Measurements from ENCODE around the gene SYNM. TPM values are rescaled to one million over a fixed set of nuclear protein-coding genes. Genes with fewer than 3 reads are reported as not detected.

SYNM gene
- total RNA-seq, 2 experiments from 2014 or later, result 0.11 TPM

- no peak for DNase-seq
- intact Hi-C loops (cut with DNase I, micrococcal nuclease), result no loop called here
- H3K27me3 Mint-ChIP-seq, result no peaks in the 10 kb centered on the region
- Histone ChIP-seq H3K9me3 (ENCODE audit: control insufficient read depth in 1 of 2, insufficient read depth in 1 of 2, low read length in 2 of 2) (peaks cover 0 to 3% of the 10 kb centered on the region in 2 experiments), H3K4me3 (ENCODE audit: low read length) (no peak overlapping the region), H3K27me3 (ENCODE audit: control insufficient read depth in 1 of 2, insufficient read depth in 2 of 2, low read length in 2 of 2) (no peaks in the 10 kb centered on the region), H3K4me1 (ENCODE audit: insufficient read depth, low read length) (no peaks in the 10 kb centered on the region), H3K36me3 (ENCODE audit: insufficient read depth, low read length) (no peaks in the 10 kb centered on the region), H3K27ac (ENCODE audit: low read depth in 1 of 2, low read length in 2 of 2) (no peak overlapping the region)
- H3K4me1 Mint-ChIP-seq (ENCODE audit: low read depth), result no peaks in the 10 kb centered on the region
- TF ChIP-seq CTCF (IDR thresholded peaks at IDR 0.05), result no peak
- no peak overlapping the region for H3K27ac Mint-ChIP-seq
- H3K9me3 Mint-ChIP-seq, result no peaks in the 10 kb centered on the region
- ChIA-PET CTCF (no interaction called here), POLR2A (no interaction called here)
- no peak overlapping the region for H3K4me3 Mint-ChIP-seq
- no peaks in the 10 kb centered on the region for H3K36me3 Mint-ChIP-seq (ENCODE audit: low read depth)
- ATAC-seq (ENCODE audit: poor library complexity), result no peak
Measured at GRCh38 chr15:99126930-99127329, 22.1 kb downstream of the SYNM start.

GRCh38 chr15:99127773-99128172, 22.9 kb downstream of the SYNM start:
- DNase-seq (no peak), ATAC-seq (ENCODE audit: poor library complexity) (no peak)
- Mint-ChIP-seq H3K9me3 (no peaks in the 10 kb centered on the region), H3K27me3 (no peaks in the 10 kb centered on the region), H3K4me1 (ENCODE audit: low read depth) (no peaks in the 10 kb centered on the region), H3K36me3 (ENCODE audit: low read depth) (no peaks in the 10 kb centered on the region), H3K4me3 (no peak overlapping the region), H3K27ac (no peak overlapping the region)
- CTCF ChIA-PET, result no interaction called here
- Histone ChIP-seq H3K27ac (ENCODE audit: low read depth in 1 of 2, low read length in 2 of 2) (no peak overlapping the region), H3K27me3 (ENCODE audit: control insufficient read depth in 1 of 2, insufficient read depth in 2 of 2, low read length in 2 of 2) (no peaks in the 10 kb centered on the region), H3K9me3 (ENCODE audit: control insufficient read depth in 1 of 2, insufficient read depth in 1 of 2, low read length in 2 of 2) (peaks cover 0 to 3% of the 10 kb centered on the region in 2 experiments), H3K4me1 (ENCODE audit: insufficient read depth, low read length) (no peaks in the 10 kb centered on the region), H3K36me3 (ENCODE audit: insufficient read depth, low read length) (no peaks in the 10 kb centered on the region), H3K4me3 (ENCODE audit: low read length) (no peak overlapping the region)
- intact Hi-C loops (cut with DNase I, micrococcal nuclease), result no loop called here
- TF ChIP-seq CTCF (IDR thresholded peaks at IDR 0.05), result no peak
- POLR2A ChIA-PET, result no interaction called here

- Histone ChIP-seq H3K4me3 (ENCODE audit: low read length) (no peak overlapping the region), H3K27me3 (ENCODE audit: control insufficient read depth in 1 of 2, insufficient read depth in 2 of 2, low read length in 2 of 2) (no peaks in the 10 kb centered on the region), H3K27ac (ENCODE audit: low read depth in 1 of 2, low read length in 2 of 2) (no peak overlapping the region), H3K9me3 (ENCODE audit: control insufficient read depth in 1 of 2, insufficient read depth in 1 of 2, low read length in 2 of 2) (peaks cover 0 to 3% of the 10 kb centered on the region in 2 experiments), H3K36me3 (ENCODE audit: insufficient read depth, low read length) (no peaks in the 10 kb centered on the region), H3K4me1 (ENCODE audit: insufficient read depth, low read length) (no peaks in the 10 kb centered on the region)
- Mint-ChIP-seq H3K4me3 (no peak overlapping the region), H3K27me3 (no peaks in the 10 kb centered on the region), H3K27ac (no peak overlapping the region), H3K4me1 (ENCODE audit: low read depth) (no peaks in the 10 kb centered on the region), H3K36me3 (ENCODE audit: low read depth) (no peaks in the 10 kb centered on the region), H3K9me3 (no peaks in the 10 kb centered on the region)
- no peak for TF ChIP-seq CTCF (IDR thresholded peaks at IDR 0.05)
- POLR2A ChIA-PET, result no interaction called here
- no peak for DNase-seq
- intact Hi-C loops (cut with DNase I, micrococcal nuclease), result no loop called here
- no peak for ATAC-seq (ENCODE audit: poor library complexity)
- CTCF ChIA-PET, result no interaction called here
Measured at GRCh38 chr15:99128411-99128810, 23.5 kb downstream of the SYNM start.
